ENCODE results near the gene MYH7.

DNA sequence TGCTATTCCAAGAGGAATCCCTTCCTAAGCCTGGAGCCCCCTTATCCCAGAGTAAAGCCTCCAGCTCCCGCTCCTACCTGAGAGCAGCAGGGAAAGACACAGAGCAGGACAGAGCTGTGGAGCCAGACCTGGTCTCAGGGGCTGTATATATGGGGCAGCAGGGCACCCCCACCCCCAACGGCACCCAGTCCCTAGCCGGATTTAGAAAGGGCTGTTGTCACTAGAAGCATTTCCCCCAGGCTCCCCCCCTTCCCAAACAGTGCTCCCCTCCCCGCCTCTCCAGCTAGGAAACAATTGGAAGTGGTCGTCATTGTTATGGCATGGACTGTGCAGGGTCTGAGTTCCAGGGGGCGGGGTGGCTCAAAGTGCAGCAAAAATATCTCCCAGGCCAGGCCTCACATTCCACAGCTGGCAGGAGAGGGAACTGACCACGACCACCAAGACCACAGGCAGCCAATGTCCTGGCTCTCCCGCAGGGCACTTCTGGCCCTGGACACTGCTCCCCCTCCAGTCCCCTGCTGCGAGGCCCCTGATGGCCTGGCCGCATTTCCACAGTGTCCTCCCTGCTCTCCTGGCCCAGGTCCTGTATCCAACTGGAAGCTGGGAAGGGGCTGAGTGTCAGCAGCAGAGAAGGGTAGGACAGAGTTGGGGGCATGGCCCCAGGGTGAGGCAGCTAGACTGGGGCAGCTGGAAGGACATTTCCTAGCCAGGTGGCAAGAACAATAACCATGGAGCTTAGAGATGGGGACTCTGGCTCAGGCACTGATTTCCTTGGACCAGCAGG lies at the start of gene MYH7:
- TF ChIP-seq, protein P1, sequence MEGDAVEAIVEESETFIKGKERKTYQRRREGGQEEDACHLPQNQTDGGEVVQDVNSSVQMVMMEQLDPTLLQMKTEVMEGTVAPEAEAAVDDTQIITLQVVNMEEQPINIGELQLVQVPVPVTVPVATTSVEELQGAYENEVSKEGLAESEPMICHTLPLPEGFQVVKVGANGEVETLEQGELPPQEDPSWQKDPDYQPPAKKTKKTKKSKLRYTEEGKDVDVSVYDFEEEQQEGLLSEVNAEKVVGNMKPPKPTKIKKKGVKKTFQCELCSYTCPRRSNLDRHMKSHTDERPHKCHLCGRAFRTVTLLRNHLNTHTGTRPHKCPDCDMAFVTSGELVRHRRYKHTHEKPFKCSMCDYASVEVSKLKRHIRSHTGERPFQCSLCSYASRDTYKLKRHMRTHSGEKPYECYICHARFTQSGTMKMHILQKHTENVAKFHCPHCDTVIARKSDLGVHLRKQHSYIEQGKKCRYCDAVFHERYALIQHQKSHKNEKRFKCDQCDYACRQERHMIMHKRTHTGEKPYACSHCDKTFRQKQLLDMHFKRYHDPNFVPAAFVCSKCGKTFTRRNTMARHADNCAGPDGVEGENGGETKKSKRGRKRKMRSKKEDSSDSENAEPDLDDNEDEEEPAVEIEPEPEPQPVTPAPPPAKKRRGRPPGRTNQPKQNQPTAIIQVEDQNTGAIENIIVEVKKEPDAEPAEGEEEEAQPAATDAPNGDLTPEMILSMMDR (IDR thresholded peaks at IDR 0.05), result no peak
- no peak for TF ChIP-seq POLR2A (IDR thresholded peaks at IDR 0.05)
- no peak for TF ChIP-seq EP300 (IDR thresholded peaks at IDR 0.05)

Data from ovary (tissue), 3 donors.